Panc1 (cell line): ENCODE results near the gene PHPT1.

Source experiments
- POLR2AphosphoS5 ChIP-seq: IDR thresholded peaks from 2 replicates; pipeline ENCODE4 v1.6.1; 2012; ENCODE audit warnings: mild to moderate bottlenecking, low read depth, low read length, moderate library complexity
- TF ChIP-seq, protein P1 (sequence below): fragments of 450-650 bp; IDR thresholded peaks from 2 replicates; pipeline ENCODE4 v1.5.1; 2017; ENCODE audit warnings: mild to moderate bottlenecking

DNA sequence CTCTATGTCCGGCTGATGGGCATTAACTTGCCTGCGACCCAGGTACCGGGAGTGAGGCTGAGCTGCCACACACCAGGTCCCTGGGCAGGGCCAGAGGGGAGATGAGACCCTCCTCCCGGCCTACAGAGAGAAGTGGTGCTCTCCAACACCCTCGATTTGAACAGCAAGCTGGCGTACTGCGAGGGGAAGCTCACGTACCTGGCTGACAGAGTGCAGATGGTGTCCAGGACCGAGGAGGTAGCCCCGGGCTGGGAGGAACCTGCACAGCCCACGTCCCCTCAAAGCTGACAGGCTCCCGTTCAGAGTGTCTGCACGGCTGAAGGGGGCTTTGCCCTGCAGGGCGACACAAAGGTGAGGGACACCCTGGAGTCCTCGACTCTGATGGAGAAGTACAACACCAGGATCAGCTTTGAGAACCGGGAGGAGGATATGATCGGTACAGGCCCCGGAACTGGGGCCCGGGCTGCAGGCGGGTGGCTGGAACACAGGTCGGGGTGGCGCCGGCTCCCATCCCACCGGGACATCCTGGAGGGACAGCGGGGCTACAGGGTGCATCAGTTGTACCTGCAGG lies 42.5 kb upstream of the PHPT1 start:
- TF ChIP-seq, protein P1, sequence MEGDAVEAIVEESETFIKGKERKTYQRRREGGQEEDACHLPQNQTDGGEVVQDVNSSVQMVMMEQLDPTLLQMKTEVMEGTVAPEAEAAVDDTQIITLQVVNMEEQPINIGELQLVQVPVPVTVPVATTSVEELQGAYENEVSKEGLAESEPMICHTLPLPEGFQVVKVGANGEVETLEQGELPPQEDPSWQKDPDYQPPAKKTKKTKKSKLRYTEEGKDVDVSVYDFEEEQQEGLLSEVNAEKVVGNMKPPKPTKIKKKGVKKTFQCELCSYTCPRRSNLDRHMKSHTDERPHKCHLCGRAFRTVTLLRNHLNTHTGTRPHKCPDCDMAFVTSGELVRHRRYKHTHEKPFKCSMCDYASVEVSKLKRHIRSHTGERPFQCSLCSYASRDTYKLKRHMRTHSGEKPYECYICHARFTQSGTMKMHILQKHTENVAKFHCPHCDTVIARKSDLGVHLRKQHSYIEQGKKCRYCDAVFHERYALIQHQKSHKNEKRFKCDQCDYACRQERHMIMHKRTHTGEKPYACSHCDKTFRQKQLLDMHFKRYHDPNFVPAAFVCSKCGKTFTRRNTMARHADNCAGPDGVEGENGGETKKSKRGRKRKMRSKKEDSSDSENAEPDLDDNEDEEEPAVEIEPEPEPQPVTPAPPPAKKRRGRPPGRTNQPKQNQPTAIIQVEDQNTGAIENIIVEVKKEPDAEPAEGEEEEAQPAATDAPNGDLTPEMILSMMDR = no peak
- TF ChIP-seq POLR2AphosphoS5 = no peak
